Thymus (tissue), 11 donors: ENCODE data around the gene GPR141. TPM values are rescaled to one million over a fixed set of nuclear protein-coding genes. Genes with fewer than 3 reads are reported as not detected.

Source experiments
- DNase-seq, 9 donors: peaks; one replicate each; pipeline ENCODE4 v3.0.0-alpha.2; 2013; ENCODE audit warnings: low spot score in 9 of 9, low read depth in 6 of 9, missing footprints in 1 of 9
- H3K27ac ChIP-seq, 2 donors: one replicate each; pipeline ENCODE4 v1.5.1; 2013; ENCODE audit warnings: control low read depth in 1 of 2, low read depth in 1 of 2, low read length in 1 of 2, mild to moderate bottlenecking in 1 of 2, moderate library complexity in 1 of 2
- H3K27me3 ChIP-seq, 2 donors: one replicate each; pipeline ENCODE4 v1.5.1; 2013; ENCODE audit warnings: low read length in 1 of 2; ENCODE audit not compliant: control insufficient read depth in 2 of 2, insufficient read depth in 1 of 2
- H3K36me3 ChIP-seq, 2 donors: one replicate each; pipeline ENCODE4 v1.5.1; 2013; ENCODE audit warnings: low read length in 1 of 2, mild to moderate bottlenecking in 1 of 2, moderate library complexity in 1 of 2; ENCODE audit not compliant: control insufficient read depth in 2 of 2, insufficient read depth in 2 of 2
- H3K4me1 ChIP-seq, 2 donors: one replicate each; pipeline ENCODE4 v1.5.1; 2013; ENCODE audit warnings: low read length in 2 of 2; ENCODE audit not compliant: control insufficient read depth in 2 of 2, insufficient read depth in 2 of 2
- H3K4me3 ChIP-seq, 2 donors: one replicate each; pipeline ENCODE4 v1.5.1; 2013; ENCODE audit warnings: low read length in 2 of 2, control low read depth in 1 of 2, mild to moderate bottlenecking in 1 of 2
- H3K9me3 ChIP-seq, 2 donors: one replicate each; pipeline ENCODE4 v1.5.1; 2013; ENCODE audit warnings: low read length in 1 of 2, mild to moderate bottlenecking in 1 of 2; ENCODE audit not compliant: control insufficient read depth in 2 of 2, insufficient read depth in 1 of 2
- WGBS: extraction: QIAGEN DNeasy Blood & Tissue Kit; methylation state at CpG from one replicate; pipeline ENCODE4 v1.1.7; 2013; 5-methylcytosine and 5-hydroxymethylcytosine counted together
- polyA plus RNA-seq: library from polyadenylated mRNA; stranded (reverse); fragments of 200-250 nt; gene quantifications from one replicate; pipeline ENCODE4 v1.2.3, GENCODE V29; 2013
- total RNA-seq: library from RNA; stranded (reverse); fragments of 120-200 nt; gene quantifications from one replicate; pipeline ENCODE4 v1.2.4, GENCODE V29; 2013
- donor health status: healthy.

GPR141 gene
- total and polyA plus RNA-seq, 2 donors, result 0.66 to 5.1 TPM

- Histone ChIP-seq H3K4me1 (no peaks in the 10 kb centered on the region), H3K4me3 (no peak overlapping the region), H3K27ac (no peak overlapping the region), H3K36me3 (no peaks in the 10 kb centered on the region), H3K9me3 (no peaks in the 10 kb centered on the region), H3K27me3 (no peaks in the 10 kb centered on the region)
- DNase-seq, result no peak
Observed at GRCh38 chr7:37782166-37782565, 98.6 kb downstream of the GPR141 start.

- no peak overlapping the region for H3K27ac ChIP-seq
- no peaks in the 10 kb centered on the region for H3K27me3 ChIP-seq
- H3K9me3 ChIP-seq, result no peaks in the 10 kb centered on the region
- no peak overlapping the region for H3K4me3 ChIP-seq
- DNase-seq, result no peak
- no peaks in the 10 kb centered on the region for H3K4me1 ChIP-seq
- 92% methylated on average over 3 of the region's 3 CpGs for WGBS
- no peaks in the 10 kb centered on the region for H3K36me3 ChIP-seq
Observed at GRCh38 chr7:37784015-37784414, 100.4 kb downstream of the GPR141 start.

- WGBS, result 45% methylated on average over 6 of the region's 6 CpGs
- peak in 2 of 9 donors; percentile 24 to 59 for DNase-seq
- H3K27me3 ChIP-seq, result no peaks in the 10 kb centered on the region
- no peaks in the 10 kb centered on the region for H3K4me1 ChIP-seq
- no peaks in the 10 kb centered on the region for H3K9me3 ChIP-seq
- no peak overlapping the region for H3K27ac ChIP-seq
- H3K4me3 ChIP-seq, result no peak overlapping the region
- H3K36me3 ChIP-seq, result no peaks in the 10 kb centered on the region
Observed at GRCh38 chr7:37786741-37787569, 103.4 kb downstream of the GPR141 start.

Other genes with a start within 250 kb of the GPR141 start
- gene ELMO1, start 234.9 kb upstream of the GPR141 start, total RNA-seq, result 22.5 TPM
- gene ELMO1, start 234.9 kb upstream of the GPR141 start, polyA plus RNA-seq, result 18.7 TPM
- 1.0 TPM for gene NME8, start 164.8 kb downstream of the GPR141 start, total RNA-seq
- 2.8 TPM for gene NME8, start 164.8 kb downstream of the GPR141 start, polyA plus RNA-seq
- gene SFRP4, start 233.1 kb downstream of the GPR141 start, total RNA-seq, result 0.80 TPM
- 0.98 TPM for gene SFRP4, start 233.1 kb downstream of the GPR141 start, polyA plus RNA-seq
- gene EPDR1, start 236.9 kb downstream of the GPR141 start, total RNA-seq, result 10.7 TPM
- gene EPDR1, start 236.9 kb downstream of the GPR141 start, polyA plus RNA-seq, result 7.2 TPM